Measurements from ENCODE around the gene ZDHHC8. TPM values are rescaled to one million over a fixed set of nuclear protein-coding genes. Genes with fewer than 3 reads are reported as not detected.
A peak's percentile ranks its signal among the peaks of the same experiment; 100 is the strongest.

Gene ZDHHC8
- total and polyA plus RNA-seq, 10 of the 15 experiments (the other 5 are each of a cell fraction or from before 2014, with no cell fraction given): 0.03 to 46.3 (median 5.3) TPM

DNA sequence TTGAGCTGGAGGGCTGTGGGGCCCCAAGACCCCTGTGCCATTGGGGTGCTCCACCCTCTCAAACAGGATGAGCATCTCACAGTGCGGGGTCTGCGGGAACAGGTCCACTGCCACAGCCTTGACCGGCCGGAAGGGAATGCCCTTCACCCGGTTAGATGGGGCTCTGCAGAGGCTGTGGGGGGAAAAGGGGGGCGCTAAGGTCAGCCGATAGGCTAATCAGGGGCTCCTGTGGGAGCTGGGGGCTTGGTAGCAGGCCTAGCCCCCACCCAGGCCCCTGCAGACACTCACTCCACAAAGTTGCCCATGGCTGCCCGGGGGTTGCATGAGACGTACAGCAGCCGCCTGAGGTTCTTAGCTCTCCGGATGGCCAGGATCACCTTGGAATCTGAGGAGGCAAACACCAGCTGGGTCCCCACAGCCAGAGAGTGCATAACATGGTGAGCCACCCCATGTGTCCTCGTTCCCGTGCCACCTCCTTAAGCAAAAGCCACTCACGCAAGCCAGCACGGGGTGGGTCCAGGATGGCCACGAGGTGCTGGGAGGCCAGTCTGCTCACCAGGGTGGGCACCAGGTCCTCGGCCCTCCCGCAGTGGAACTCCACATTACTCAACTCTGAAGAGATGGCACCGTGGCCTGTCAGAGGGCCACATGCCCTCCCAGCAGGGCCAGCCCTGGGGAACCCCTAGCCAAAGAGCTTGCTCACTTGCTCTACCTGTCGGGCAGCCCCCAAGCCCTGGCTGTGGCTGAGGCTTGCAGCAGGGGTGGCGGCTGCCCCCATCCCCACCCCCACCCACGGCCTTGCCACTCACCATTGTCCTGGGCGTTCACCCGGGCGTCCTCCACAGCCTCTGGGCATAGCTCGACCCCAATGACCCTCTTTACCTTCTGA is 18.7 kb upstream of the ZDHHC8 start:
- no peak overlapping the region for H3K4me3 ChIP-seq
- POLR2A ChIA-PET: no interaction called here
- H3K9ac ChIP-seq (ENCODE audit: control insufficient read depth, insufficient read depth, low read length): no peak overlapping the region
- no peak overlapping the region for H3K4me2 ChIP-seq (ENCODE audit: control insufficient read depth, insufficient read depth)
- FAIRE-seq: no peak
- H3K27ac ChIP-seq (ENCODE audit: control insufficient read depth, insufficient read depth): no peak overlapping the region; the same call in 1 of the 2 replicates
- peaks cover 24 to 54% of the 10 kb centered on the region in 2 experiments; a peak in 3 of 4 replicates for H3K36me3 ChIP-seq (ENCODE audit: control insufficient read depth in 2 of 2, insufficient read depth in 2 of 2, low read length in 1 of 2)
- CTCF ChIA-PET: no interaction called here
- H3K4me1 ChIP-seq (ENCODE audit: control insufficient read depth, insufficient read depth, low read length): peaks cover 21% of the 10 kb centered on the region
- SMC1A ChIA-PET (ENCODE audit: uncharacterized antibody, unreplicated experiment): no interaction called here
- DNase-seq (ENCODE audit: low read depth, low spot score): no peak
- in situ Hi-C loops (cut with MboI): no loop called here
- no peaks in the 10 kb centered on the region for H3K27me3 ChIP-seq (replicated peaks in 1 of 2; ENCODE audit: control insufficient read depth in 2 of 2, insufficient read depth in 2 of 2, low read length in 1 of 2)
- no peaks in the 10 kb centered on the region for H3K9me3 ChIP-seq (replicated peaks; ENCODE audit: control insufficient read depth, insufficient read depth, low read length)
- H4K20me1 ChIP-seq (ENCODE audit: control insufficient read depth, insufficient read depth): no peaks in the 10 kb centered on the region
- intact Hi-C loops (cut with micrococcal nuclease; ENCODE audit: unreplicated experiment): no loop called here
- H3K79me2 ChIP-seq (ENCODE audit: control insufficient read depth, insufficient read depth, low read length): peaks cover 30% of the 10 kb centered on the region
- ATAC-seq: no peak
- no TSS peak for BruUV-seq (replicated peaks)
- no peak overlapping the region for H2AFZ ChIP-seq (ENCODE audit: control insufficient read depth, low read depth, low read length)
- TF ChIP-seq NR2C2 (IDR thresholded peaks at IDR 0.05; ENCODE audit: borderline replicate concordance, control insufficient read depth, insufficient read length, low read depth): peak; percentile 21
- TF ChIP-seq RCOR1 (conservative IDR thresholded peaks at IDR 0.05; ENCODE audit: low read depth, low read length): no peak
- peak; percentile 60 for TF ChIP-seq POLR2A (IDR thresholded peaks at IDR 0.05; ENCODE audit: low read depth, low read length)
- WGBS (ENCODE audit: insufficient coverage, insufficient replicate concordance, low lambda C conversion rate, missing lambda C conversion rate): 76% methylated on average over 21 of the region's 26 CpGs
- RAD21 ChIA-PET (ENCODE audit: unreplicated experiment): no interaction called here

DNA sequence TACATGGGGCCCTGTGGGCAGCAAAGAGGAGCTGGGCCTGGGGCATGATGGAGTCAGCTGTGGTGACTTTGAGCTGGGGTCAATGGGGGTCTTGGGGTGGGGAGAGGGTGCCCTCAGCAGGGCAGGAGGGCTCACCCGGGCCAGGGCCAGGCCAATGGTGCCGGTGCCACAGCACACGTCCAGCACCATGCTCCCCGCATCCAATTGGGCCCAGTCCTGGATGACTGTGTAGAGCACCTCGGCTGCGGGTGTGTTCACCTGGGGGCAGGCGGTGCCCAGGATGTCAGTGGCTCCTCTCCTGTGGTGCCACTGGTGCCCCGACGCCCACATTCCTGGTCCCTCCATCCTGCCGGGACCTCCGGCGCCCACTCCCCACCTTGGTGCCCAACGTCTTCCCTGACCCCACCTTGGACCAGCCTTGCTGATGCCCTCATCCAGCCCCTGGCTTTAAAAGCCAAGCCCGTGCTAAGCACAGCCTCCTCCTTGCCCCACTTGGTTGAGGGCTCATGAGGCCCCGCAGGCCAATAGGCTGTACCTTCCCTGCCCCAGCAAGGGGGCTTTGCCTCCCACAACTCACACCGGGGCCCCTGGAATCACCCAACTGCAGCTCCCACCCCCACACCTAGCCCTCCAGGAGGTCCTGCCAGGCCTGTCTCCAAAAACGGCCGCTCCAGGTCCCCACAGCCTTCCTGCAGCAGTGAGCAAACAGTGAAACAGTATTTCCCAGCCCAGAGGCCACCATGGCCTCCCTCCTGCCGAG is 17.9 kb upstream of the ZDHHC8 start:
- ChIA-PET RAD21 (ENCODE audit: unreplicated experiment) (no interaction called here), SMC1A (ENCODE audit: uncharacterized antibody, unreplicated experiment) (no interaction called here), POLR2A (no interaction called here), CTCF (no interaction called here)
- H3K36me3 ChIP-seq (ENCODE audit: control insufficient read depth in 2 of 2, insufficient read depth in 2 of 2, low read length in 1 of 2): peaks cover 26 to 47% of the 10 kb centered on the region in 2 experiments; a peak in 3 of 4 replicates
- in situ Hi-C loops (cut with MboI) (no loop called here), intact Hi-C loops (cut with micrococcal nuclease; ENCODE audit: unreplicated experiment) (no loop called here)
- TF ChIP-seq POLR2AphosphoS5 (IDR thresholded peaks at IDR 0.05; ENCODE audit: low read length): 0 out of 2 replicates have a peak, but pooled peaks have one; percentile 19
- TF ChIP-seq, protein P1, sequence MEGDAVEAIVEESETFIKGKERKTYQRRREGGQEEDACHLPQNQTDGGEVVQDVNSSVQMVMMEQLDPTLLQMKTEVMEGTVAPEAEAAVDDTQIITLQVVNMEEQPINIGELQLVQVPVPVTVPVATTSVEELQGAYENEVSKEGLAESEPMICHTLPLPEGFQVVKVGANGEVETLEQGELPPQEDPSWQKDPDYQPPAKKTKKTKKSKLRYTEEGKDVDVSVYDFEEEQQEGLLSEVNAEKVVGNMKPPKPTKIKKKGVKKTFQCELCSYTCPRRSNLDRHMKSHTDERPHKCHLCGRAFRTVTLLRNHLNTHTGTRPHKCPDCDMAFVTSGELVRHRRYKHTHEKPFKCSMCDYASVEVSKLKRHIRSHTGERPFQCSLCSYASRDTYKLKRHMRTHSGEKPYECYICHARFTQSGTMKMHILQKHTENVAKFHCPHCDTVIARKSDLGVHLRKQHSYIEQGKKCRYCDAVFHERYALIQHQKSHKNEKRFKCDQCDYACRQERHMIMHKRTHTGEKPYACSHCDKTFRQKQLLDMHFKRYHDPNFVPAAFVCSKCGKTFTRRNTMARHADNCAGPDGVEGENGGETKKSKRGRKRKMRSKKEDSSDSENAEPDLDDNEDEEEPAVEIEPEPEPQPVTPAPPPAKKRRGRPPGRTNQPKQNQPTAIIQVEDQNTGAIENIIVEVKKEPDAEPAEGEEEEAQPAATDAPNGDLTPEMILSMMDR (IDR thresholded peaks at IDR 0.05 in 2 of 3, conservative IDR thresholded peaks at IDR 0.05 in 1 of 3; ENCODE audit: control insufficient read depth in 2 of 3, extremely low read depth in 1 of 3, insufficient read depth in 1 of 3, low read depth in 3 of 3, low read length in 3 of 3): no peak
- no peak for TF ChIP-seq TBL1XR1 (IDR thresholded peaks at IDR 0.05; ENCODE audit: low read depth, low read length)
- no peak for ATAC-seq
- no peak overlapping the region for H3K4me3 ChIP-seq
- no peak overlapping the region for H3K9ac ChIP-seq (ENCODE audit: control insufficient read depth, insufficient read depth, low read length)
- H4K20me1 ChIP-seq (ENCODE audit: control insufficient read depth, insufficient read depth): 0 out of 2 replicates have a peak, but pooled peaks cover 2% of the 10 kb centered on the region
- no peak for FAIRE-seq
- H3K4me1 ChIP-seq (ENCODE audit: control insufficient read depth, insufficient read depth, low read length): peaks cover 24% of the 10 kb centered on the region
- 90% methylated on average over 16 of the region's 19 CpGs for WGBS (ENCODE audit: insufficient coverage, insufficient replicate concordance, low lambda C conversion rate, missing lambda C conversion rate)
- no peak overlapping the region for H2AFZ ChIP-seq (ENCODE audit: control insufficient read depth, low read depth, low read length)
- no peaks in the 10 kb centered on the region for H3K9me3 ChIP-seq (replicated peaks; ENCODE audit: control insufficient read depth, insufficient read depth, low read length)
- peaks cover 39% of the 10 kb centered on the region for H3K79me2 ChIP-seq (ENCODE audit: control insufficient read depth, insufficient read depth, low read length)
- H3K27me3 ChIP-seq (replicated peaks in 1 of 2; ENCODE audit: control insufficient read depth in 2 of 2, insufficient read depth in 2 of 2, low read length in 1 of 2): no peaks in the 10 kb centered on the region
- no peak overlapping the region for H3K27ac ChIP-seq (ENCODE audit: control insufficient read depth, insufficient read depth)
- no TSS peak for BruUV-seq (replicated peaks)
- no peak overlapping the region for H3K4me2 ChIP-seq (ENCODE audit: control insufficient read depth, insufficient read depth)
- no peak for DNase-seq (ENCODE audit: low read depth, low spot score)

All from GM12878 (cell line).